ENCODE results near the gene B3GNT3.

B3GNT3 gene

DNA sequence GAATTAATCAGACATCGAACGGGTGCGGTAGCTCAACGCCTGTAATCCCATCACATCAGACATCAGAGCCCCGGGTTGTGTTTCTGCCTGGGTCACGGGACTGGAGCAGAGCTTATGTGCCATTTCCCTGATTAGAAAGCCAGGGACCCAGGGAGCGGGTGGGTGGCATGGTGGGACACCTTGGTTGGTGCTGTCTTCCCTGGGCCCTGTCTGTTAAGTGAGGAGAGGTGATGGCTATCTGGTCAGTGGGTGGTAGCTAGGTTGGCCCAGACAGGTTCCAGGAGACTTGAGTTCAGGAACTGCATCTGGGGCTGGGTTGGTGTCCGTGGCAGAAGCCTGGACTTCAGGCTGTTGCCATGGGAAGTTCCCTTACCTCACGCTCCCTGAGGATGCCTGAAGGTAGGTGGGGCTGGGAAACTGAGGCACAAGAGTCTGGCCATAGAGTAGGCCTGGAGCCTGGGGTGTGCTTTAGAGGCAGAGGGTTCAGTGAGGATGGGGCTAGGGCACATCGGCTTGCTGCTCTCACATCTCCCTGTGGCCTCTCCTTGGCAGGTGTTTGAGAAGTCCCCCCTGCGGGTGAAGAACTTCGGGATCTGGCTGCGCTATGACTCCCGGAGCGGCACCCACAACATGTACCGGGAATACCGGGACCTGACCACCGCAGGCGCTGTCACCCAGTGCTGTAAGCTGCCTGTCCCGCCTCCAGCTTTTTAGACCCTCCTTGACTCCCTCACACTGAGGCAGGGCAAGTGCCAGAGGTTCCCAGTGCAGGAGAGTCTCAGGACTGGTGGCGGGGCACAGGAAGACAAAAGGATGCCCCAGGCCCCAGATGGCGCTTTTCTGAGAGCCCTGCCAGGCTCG lies 66.8 kb downstream of the B3GNT3 start:
- no peak for DNase-seq

GRCh38 chr19:17862711-17863519 lies 68.0 kb downstream of the B3GNT3 start:
- no peak for DNase-seq

All from DMS79 treated with DMSO at 0.1 percent for 48 hours (cell line).